PC-9 (cell line): Measurements from ENCODE around the gene CEP78.

Experiments
- EZH2 ChIP-seq: fragments of 200-600 bp; sonication (generic); IDR thresholded peaks from 2 replicates; pipeline ENCODE4 v1.8.0; 2017; ENCODE audit warnings: antibody characterized with exemption, low read depth
- TF ChIP-seq, protein P1 (sequence below): fragments of 200-600 bp; sonication (generic); conservative IDR thresholded peaks from 2 replicates; pipeline ENCODE4 v1.6.1; 2017; ENCODE audit warnings: mixed run types, antibody characterized with exemption, mild to moderate bottlenecking, moderate library complexity

DNA sequence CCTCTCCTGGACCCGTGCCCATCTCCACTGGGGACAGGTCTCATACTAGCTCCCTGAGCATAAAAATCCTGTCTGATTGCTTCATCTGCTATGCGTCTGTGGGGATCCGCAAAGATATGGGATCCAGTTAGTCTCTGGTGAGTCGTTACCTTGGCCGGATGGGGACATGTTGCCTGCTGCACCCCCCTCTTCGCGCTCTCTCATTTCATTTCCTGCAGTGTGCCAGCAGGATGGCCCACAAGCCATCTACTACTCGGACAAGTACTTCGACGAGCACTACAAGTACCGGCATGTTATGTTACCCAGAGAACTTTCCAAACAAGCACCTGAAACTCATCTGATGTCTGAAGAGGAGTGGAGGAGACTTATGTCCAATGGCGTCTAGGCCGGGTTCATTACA, 17.0 kb upstream of the CEP78 start:
- TF ChIP-seq, protein P1, sequence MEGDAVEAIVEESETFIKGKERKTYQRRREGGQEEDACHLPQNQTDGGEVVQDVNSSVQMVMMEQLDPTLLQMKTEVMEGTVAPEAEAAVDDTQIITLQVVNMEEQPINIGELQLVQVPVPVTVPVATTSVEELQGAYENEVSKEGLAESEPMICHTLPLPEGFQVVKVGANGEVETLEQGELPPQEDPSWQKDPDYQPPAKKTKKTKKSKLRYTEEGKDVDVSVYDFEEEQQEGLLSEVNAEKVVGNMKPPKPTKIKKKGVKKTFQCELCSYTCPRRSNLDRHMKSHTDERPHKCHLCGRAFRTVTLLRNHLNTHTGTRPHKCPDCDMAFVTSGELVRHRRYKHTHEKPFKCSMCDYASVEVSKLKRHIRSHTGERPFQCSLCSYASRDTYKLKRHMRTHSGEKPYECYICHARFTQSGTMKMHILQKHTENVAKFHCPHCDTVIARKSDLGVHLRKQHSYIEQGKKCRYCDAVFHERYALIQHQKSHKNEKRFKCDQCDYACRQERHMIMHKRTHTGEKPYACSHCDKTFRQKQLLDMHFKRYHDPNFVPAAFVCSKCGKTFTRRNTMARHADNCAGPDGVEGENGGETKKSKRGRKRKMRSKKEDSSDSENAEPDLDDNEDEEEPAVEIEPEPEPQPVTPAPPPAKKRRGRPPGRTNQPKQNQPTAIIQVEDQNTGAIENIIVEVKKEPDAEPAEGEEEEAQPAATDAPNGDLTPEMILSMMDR = no peak
- no peak for TF ChIP-seq EZH2
